Lower leg skin (tissue), 3 donors: ENCODE results near the gene AATF.

ENCODE experiments used
- POLR2A ChIP-seq, 2 donors: fragments of 450-650 bp; IDR thresholded peaks; one replicate each; pipeline ENCODE4 v1.6.1; 2016 to 2017; ENCODE audit warnings: antibody characterized with exemption in 2 of 2, mild to moderate bottlenecking in 1 of 2, moderate library complexity in 1 of 2
- TF ChIP-seq, protein P1 (sequence below), 3 donors: fragments of 450-650 bp; IDR thresholded peaks; one replicate each; pipeline ENCODE4 v1.5.1; 2016; ENCODE audit warnings: antibody characterized with exemption in 3 of 3, mild to moderate bottlenecking in 3 of 3, moderate library complexity in 2 of 3

DNA sequence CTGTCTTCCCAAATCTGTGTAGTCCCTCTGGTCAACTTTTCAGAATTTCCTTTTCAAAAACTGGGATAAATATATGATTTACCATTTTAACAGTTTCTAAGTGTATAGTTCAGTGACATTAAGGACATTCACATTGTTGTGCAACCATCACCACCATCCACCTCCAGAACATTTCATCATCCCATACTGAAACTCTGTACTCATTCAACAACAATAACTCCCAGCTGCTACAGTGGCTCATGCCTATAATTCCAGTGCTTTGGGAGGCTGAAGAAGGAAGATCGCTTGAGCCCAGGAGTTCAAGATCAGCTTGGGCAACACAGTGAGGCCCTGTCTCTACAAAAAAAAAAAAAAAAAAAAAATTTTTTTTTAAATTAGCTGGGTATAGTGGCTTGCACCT is 131.0 kb downstream of the AATF start:
- TF ChIP-seq, protein P1, sequence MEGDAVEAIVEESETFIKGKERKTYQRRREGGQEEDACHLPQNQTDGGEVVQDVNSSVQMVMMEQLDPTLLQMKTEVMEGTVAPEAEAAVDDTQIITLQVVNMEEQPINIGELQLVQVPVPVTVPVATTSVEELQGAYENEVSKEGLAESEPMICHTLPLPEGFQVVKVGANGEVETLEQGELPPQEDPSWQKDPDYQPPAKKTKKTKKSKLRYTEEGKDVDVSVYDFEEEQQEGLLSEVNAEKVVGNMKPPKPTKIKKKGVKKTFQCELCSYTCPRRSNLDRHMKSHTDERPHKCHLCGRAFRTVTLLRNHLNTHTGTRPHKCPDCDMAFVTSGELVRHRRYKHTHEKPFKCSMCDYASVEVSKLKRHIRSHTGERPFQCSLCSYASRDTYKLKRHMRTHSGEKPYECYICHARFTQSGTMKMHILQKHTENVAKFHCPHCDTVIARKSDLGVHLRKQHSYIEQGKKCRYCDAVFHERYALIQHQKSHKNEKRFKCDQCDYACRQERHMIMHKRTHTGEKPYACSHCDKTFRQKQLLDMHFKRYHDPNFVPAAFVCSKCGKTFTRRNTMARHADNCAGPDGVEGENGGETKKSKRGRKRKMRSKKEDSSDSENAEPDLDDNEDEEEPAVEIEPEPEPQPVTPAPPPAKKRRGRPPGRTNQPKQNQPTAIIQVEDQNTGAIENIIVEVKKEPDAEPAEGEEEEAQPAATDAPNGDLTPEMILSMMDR (IDR thresholded peaks at IDR 0.05), result no peak
- TF ChIP-seq POLR2A (IDR thresholded peaks at IDR 0.05), result no peak
